K562 (cell line): ENCODE measurements around the gene PLEKHH2. TPM values are rescaled to one million over a fixed set of nuclear protein-coding genes. Genes with fewer than 3 reads are reported as not detected.

ENCODE experiments used
- ATAC-seq: fragments of 200-7000 bp; cut with Tn5 transposase; 3 replicates; pipeline ENCODE4 v1.9.1; 2020; ENCODE audit warnings: moderate library complexity
- BruUV-seq: library from RNA; stranded (reverse); fragments of 400-500 nt; replicated peaks from 2 replicates; lab custom pipeline; 2021; lab: Mats Ljungman, UMichigan
- CTCF ChIA-PET: fragments of 300-600 bp; formaldehyde crosslinking; extraction: SDS; loops from one replicate; lab custom pipeline; 2021; ENCODE audit warnings: low intra/inter-chr PET ratio; lab: Yijun Ruan, JAX
- POLR2A ChIA-PET: fragments of 300-600, 350-650 bp; sonication (Branson Sonifier 250); formaldehyde crosslinking; extraction: SDS; loops from one replicate; lab custom pipeline; 2021; ENCODE audit warnings: antibody characterized with exemption, inconsistent platforms; lab: Yijun Ruan, JAX
- DNase-seq, 4 experiments: peaks; one replicate each; pipeline versions ENCODE4 v3.0.0 to v3.0.0-alpha.2; 2011 to 2018; ENCODE audit warnings: low spot score in 3 of 4, mixed read lengths in 3 of 4; ENCODE audit errors: extremely low read depth in 1 of 4
- FAIRE-seq: peaks from 2 replicates; lab custom pipeline; 2011; peaks lifted over from hg19 to GRCh38; lab: Jason Lieb, UNC
- H2AFZ ChIP-seq: 2 replicates; pipeline ENCODE4 v1.6.0; 2011; ENCODE audit warnings: low read depth, low read length, control low read depth, inconsistent platforms
- H3K27ac ChIP-seq: fragments of 200-600 bp; 3 replicates; pipeline ENCODE4 v1.8.0; 2011; ENCODE audit warnings: low read depth, mild to moderate bottlenecking, control low read depth, inconsistent platforms, low read length, moderate library complexity, mixed read lengths; ENCODE audit errors: extremely low read depth
- H3K27me3 ChIP-seq, 2 experiments: fragments of 300-600 bp in 1 of 2; 2 replicates in 1 of 2; 3 replicates in 1 of 2; pipeline versions ENCODE4 v1.6.0 to v1.8.0; 2011; ENCODE audit warnings: inconsistent platforms in 2 of 2, low read length in 2 of 2, mild to moderate bottlenecking in 1 of 2, mixed read lengths in 1 of 2, moderate library complexity in 1 of 2; ENCODE audit not compliant: control insufficient read depth in 2 of 2, insufficient read depth in 2 of 2
- H3K36me3 ChIP-seq: fragments of 300-600 bp; 3 replicates; pipeline ENCODE4 v1.8.0; 2011; ENCODE audit warnings: mild to moderate bottlenecking, low read length, inconsistent platforms; ENCODE audit not compliant: control insufficient read depth, insufficient read depth
- H3K4me1 ChIP-seq, 2 experiments: fragments of 200-600 bp in 1 of 2; replicated peaks in 1 of 2; 2 replicates in 1 of 2; 3 replicates in 1 of 2; pipeline versions ENCODE4 v1.5.1 to v1.8.0; 2011; ENCODE audit warnings: inconsistent platforms in 2 of 2, low read length in 2 of 2, mild to moderate bottlenecking in 1 of 2, mixed read lengths in 1 of 2, moderate library complexity in 1 of 2; ENCODE audit not compliant: control insufficient read depth in 2 of 2, insufficient read depth in 2 of 2
- H3K4me2 ChIP-seq: 2 replicates; pipeline ENCODE4 v1.6.1; 2011; ENCODE audit warnings: low read length, control low read depth, inconsistent platforms, mixed read lengths; ENCODE audit not compliant: insufficient read depth
- H3K4me3 ChIP-seq: fragments of 200-600 bp; sonication (generic), shearing (Covaris generic); 2 replicates; pipeline ENCODE4 v1.5.1; 2016; ENCODE audit warnings: control low read depth, inconsistent platforms
- H3K79me2 ChIP-seq: fragments of 200-600 bp; 3 replicates; pipeline ENCODE4 v1.8.0; 2011; ENCODE audit warnings: low read length, inconsistent platforms; ENCODE audit not compliant: control insufficient read depth, insufficient read depth
- H3K9ac ChIP-seq, 2 experiments: 2 replicates each; pipeline versions ENCODE4 v1.6.0 to v1.6.1; 2011; ENCODE audit warnings: low read depth in 2 of 2, low read length in 2 of 2, control low read depth in 1 of 2, inconsistent platforms in 1 of 2, mild to moderate bottlenecking in 1 of 2, mixed read lengths in 1 of 2; ENCODE audit not compliant: insufficient read depth in 1 of 2
- H3K9me1 ChIP-seq: one replicate; pipeline ENCODE4 v1.6.0; 2011; ENCODE audit warnings: inconsistent platforms, mild to moderate bottlenecking, low read length, moderate library complexity; ENCODE audit not compliant: control insufficient read depth, insufficient read depth
- H3K9me3 ChIP-seq: replicated peaks from 2 replicates; pipeline ENCODE4 v1.5.1; 2011; ENCODE audit warnings: low read depth, low read length, inconsistent platforms; ENCODE audit not compliant: control insufficient read depth, insufficient read depth
- H4K20me1 ChIP-seq: replicated peaks from 2 replicates; pipeline ENCODE4 v1.6.1; 2011; ENCODE audit warnings: low read length, inconsistent platforms, mixed read lengths; ENCODE audit not compliant: control insufficient read depth, insufficient read depth
- MEIS2 ChIP-seq: fragments of 450-650 bp; IDR thresholded peaks from 2 replicates; pipeline ENCODE4 v1.6.1; 2014; ENCODE audit warnings: mild to moderate bottlenecking; ENCODE audit not compliant: partially characterized antibody
- NFE2 ChIP-seq: IDR thresholded peaks from 2 replicates; pipeline ENCODE4 v1.6.1; 2014; ENCODE audit warnings: antibody characterized with exemption, low read depth
- PTBP1 ChIP-seq: fragments of 200-400 bp; formaldehyde crosslinking; IDR thresholded peaks from 2 replicates; pipeline ENCODE4 v1.6.1; 2017; ENCODE audit warnings: low read depth, low read length
- RCOR1 ChIP-seq, 2 experiments: IDR thresholded peaks; 2 replicates each; pipeline ENCODE4 v1.6.1; 2012; ENCODE audit warnings: low read depth in 2 of 2, low read length in 2 of 2, borderline replicate concordance in 1 of 2, improper control_type of control experiment in 1 of 2
- SOX6 ChIP-seq: fragments of 450-650 bp; IDR thresholded peaks from 2 replicates; pipeline ENCODE4 v1.6.1; 2014; ENCODE audit warnings: mild to moderate bottlenecking
- WGBS: fragments of 100-300 bp; shearing (Covaris generic); methylation state at CpG from one replicate; pipeline ENCODE4 v1.1.6; 2016; ENCODE audit warnings: low coverage, mixed read lengths; ENCODE audit not compliant: insufficient coverage; ENCODE audit errors: missing lambda C conversion rate; 5-methylcytosine and 5-hydroxymethylcytosine counted together
- in situ Hi-C: fragments of 300-500 bp; cut with MboI; formaldehyde crosslinking; loops from 4 replicates; pipeline ENCODE4 v1.15.0; 2018; ENCODE audit warnings: inconsistent platforms, mixed read lengths
- intact Hi-C: fragments of 100-400 bp; cut with micrococcal nuclease; formaldehyde crosslinking; loops from 2 replicates; pipeline ENCODE4 v1.14.2; 2022
- polyA plus RNA-seq, 8 experiments: library from polyadenylated mRNA; depleted of rRNA in 4 of 8; stranded (reverse) in 5 of 8; unstranded in 3 of 8; fragments of >200 nt; fragmentation: Nextera tagmentation in 2 of 8; fragmentation: Illumina TruSeq in 1 of 8; extraction: Ambion mirVana in 2 of 8; extraction: Trizol in 1 of 8; gene quantifications; 2 replicates each; pipeline versions ENCODE4 v1.2.1 to v1.2.3, GENCODE V29; 2011 to 2014; ENCODE audit warnings: inconsistent platforms in 1 of 8, missing spikeins in 1 of 8
- total RNA-seq, 7 experiments: library from RNA; depleted of rRNA in 6 of 7; stranded (reverse); fragments of >200 nt in 6 of 7; fragmentation: Illumina TruSeq in 2 of 7; extraction: Trizol in 2 of 7; gene quantifications; 2 replicates each; pipeline versions ENCODE4 v1.2.1 to v1.2.3, GENCODE V29; 2011 to 2021; ENCODE audit warnings: low replicate concordance in 1 of 7
- TF ChIP-seq, protein P1 (sequence below): fragments of 250-450 bp; sonication (Bioruptor Pico); IDR thresholded peaks from 2 replicates; pipeline ENCODE4 v1.4.0; 2020; ENCODE audit warnings: mild to moderate bottlenecking, moderate library complexity
- TF ChIP-seq, protein P2 (sequence below), 2 experiments: IDR thresholded peaks in 1 of 2; conservative IDR thresholded peaks in 1 of 2; 2 replicates each; pipeline ENCODE4 v1.6.1; 2016; ENCODE audit warnings: low read depth in 2 of 2, mild to moderate bottlenecking in 1 of 2, missing compliant biosample characterization in 1 of 2, missing genetic modification characterization in 1 of 2, moderate library complexity in 1 of 2
- TF ChIP-seq, protein P3 (sequence below): fragments of 450-650 bp; formaldehyde crosslinking; IDR thresholded peaks from 2 replicates; pipeline ENCODE4 v1.4.0; 2020; ENCODE audit warnings: mild to moderate bottlenecking, moderate library complexity
- TF ChIP-seq, protein P4 (sequence below): fragments of 450-650 bp; IDR thresholded peaks from 2 replicates; pipeline ENCODE4 v1.6.1; 2016

The PLEKHH2 gene
- total and polyA plus RNA-seq, 9 of the 15 experiments (the other 6 are each of a cell fraction or from before 2014, with no cell fraction given), result 0.77 to 13.5 (median 2.7) TPM

DNA sequence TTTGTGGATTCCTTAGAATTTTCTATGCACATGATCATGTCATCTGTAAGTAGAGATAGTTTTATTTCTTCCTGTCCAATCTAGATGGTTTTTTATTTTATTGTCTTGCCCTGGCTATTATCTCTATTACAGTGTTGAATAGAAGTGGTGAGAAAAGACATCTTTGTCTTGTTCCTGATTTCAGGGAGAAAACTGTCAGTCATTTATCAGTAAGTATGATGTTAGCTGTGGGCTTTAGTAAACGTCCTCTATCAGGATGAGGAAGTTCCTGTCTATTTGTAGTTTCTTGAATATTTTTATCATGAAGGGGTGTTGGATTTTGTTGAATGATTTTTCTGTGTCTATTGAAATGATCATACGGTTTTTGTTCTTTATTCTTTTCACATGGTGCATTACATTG lies 5.3 kb downstream of the PLEKHH2 start:
- H3K27ac ChIP-seq, result no peak overlapping the region
- no TSS peak for BruUV-seq
- CTCF ChIA-PET, result no interaction called here
- no peaks in the 10 kb centered on the region for H3K9me3 ChIP-seq
- no peak for TF ChIP-seq PTBP1
- TF ChIP-seq MEIS2, result peak; percentile 72
- TF ChIP-seq RCOR1 (IDR thresholded peaks at IDR 0.05; ENCODE audit: borderline replicate concordance in 1 of 2, low read depth in 2 of 2, low read length in 2 of 2), result peak in 1 of 2 experiments; percentile 27; a peak in 1 of 4 replicates
- TF ChIP-seq, protein P1, sequence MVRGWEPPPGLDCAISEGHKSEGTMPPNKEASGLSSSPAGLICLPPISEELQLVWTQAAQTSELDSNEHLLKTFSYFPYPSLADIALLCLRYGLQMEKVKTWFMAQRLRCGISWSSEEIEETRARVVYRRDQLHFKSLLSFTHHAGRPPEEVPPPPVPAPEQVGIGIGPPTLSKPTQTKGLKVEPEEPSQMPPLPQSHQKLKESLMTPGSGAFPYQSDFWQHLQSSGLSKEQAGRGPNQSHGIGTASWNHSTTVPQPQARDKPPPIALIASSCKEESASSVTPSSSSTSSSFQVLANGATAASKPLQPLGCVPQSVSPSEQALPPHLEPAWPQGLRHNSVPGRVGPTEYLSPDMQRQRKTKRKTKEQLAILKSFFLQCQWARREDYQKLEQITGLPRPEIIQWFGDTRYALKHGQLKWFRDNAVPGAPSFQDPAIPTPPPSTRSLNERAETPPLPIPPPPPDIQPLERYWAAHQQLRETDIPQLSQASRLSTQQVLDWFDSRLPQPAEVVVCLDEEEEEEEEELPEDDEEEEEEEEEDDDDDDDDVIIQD, result no peak
- 0 out of 2 replicates have a peak, but pooled peaks have one; percentile 17 for TF ChIP-seq NFE2
- TF ChIP-seq, protein P2, sequence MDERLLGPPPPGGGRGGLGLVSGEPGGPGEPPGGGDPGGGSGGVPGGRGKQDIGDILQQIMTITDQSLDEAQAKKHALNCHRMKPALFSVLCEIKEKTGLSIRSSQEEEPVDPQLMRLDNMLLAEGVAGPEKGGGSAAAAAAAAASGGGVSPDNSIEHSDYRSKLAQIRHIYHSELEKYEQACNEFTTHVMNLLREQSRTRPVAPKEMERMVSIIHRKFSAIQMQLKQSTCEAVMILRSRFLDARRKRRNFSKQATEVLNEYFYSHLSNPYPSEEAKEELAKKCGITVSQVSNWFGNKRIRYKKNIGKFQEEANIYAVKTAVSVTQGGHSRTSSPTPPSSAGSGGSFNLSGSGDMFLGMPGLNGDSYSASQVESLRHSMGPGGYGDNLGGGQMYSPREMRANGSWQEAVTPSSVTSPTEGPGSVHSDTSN (CRISPR knock-in tag; IDR thresholded peaks at IDR 0.05; ENCODE audit: low read depth), result no peak
- TF ChIP-seq, protein P2 (tag; conservative IDR thresholded peaks at IDR 0.05; ENCODE audit: low read depth), result peak; percentile 45; the same call in 1 of the 2 replicates
- TF ChIP-seq SOX6, result 0 out of 2 replicates have a peak, but pooled peaks have one; percentile 21
- TF ChIP-seq, protein P3, sequence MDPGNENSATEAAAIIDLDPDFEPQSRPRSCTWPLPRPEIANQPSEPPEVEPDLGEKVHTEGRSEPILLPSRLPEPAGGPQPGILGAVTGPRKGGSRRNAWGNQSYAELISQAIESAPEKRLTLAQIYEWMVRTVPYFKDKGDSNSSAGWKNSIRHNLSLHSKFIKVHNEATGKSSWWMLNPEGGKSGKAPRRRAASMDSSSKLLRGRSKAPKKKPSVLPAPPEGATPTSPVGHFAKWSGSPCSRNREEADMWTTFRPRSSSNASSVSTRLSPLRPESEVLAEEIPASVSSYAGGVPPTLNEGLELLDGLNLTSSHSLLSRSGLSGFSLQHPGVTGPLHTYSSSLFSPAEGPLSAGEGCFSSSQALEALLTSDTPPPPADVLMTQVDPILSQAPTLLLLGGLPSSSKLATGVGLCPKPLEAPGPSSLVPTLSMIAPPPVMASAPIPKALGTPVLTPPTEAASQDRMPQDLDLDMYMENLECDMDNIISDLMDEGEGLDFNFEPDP, result no peak
- TF ChIP-seq, protein P4, sequence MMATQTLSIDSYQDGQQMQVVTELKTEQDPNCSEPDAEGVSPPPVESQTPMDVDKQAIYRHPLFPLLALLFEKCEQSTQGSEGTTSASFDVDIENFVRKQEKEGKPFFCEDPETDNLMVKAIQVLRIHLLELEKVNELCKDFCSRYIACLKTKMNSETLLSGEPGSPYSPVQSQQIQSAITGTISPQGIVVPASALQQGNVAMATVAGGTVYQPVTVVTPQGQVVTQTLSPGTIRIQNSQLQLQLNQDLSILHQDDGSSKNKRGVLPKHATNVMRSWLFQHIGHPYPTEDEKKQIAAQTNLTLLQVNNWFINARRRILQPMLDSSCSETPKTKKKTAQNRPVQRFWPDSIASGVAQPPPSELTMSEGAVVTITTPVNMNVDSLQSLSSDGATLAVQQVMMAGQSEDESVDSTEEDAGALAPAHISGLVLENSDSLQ, result peak; percentile 92
- no peaks in the 10 kb centered on the region for H3K27me3 ChIP-seq
- no peaks in the 10 kb centered on the region for H3K79me2 ChIP-seq
- H2AFZ ChIP-seq, result no peak overlapping the region
- intact Hi-C loops (no loop called here), in situ Hi-C loops (no loop called here)
- 0% methylated on average over 2 of the region's 2 CpGs for WGBS
- H3K4me1 ChIP-seq, result peaks cover 0 to 8% of the 10 kb centered on the region in 2 experiments; a peak in 4 of 5 replicates
- H3K4me2 ChIP-seq, result no peak overlapping the region
- H3K4me3 ChIP-seq, result no peak overlapping the region
- no peaks in the 10 kb centered on the region for H4K20me1 ChIP-seq
- POLR2A ChIA-PET, result interaction anchor here (0.8 to 1.2 kb wide), 2 partner anchors 10 to 17 kb away, joined by 3 read pairs; no protein-coding TSS in a partner anchor
- ATAC-seq (no peak), DNase-seq (no peak), FAIRE-seq (peak; percentile 74)
- H3K9me1 ChIP-seq, result no peaks in the 10 kb centered on the region
- no peak overlapping the region for H3K9ac ChIP-seq
- H3K36me3 ChIP-seq, result no peaks in the 10 kb centered on the region
